GM18867 (cell line): ENCODE results near the gene MMP14.
"Not testable (repeated sequence)": the region's sequence is repeated elsewhere in the genome, so short reads cannot be mapped to it uniquely, and the experiment has no call there.

Experiments used
- ATAC-seq: cut with Tn5 transposase; IDR thresholded peaks from one replicate; pipeline ENCODE4 v1.9.1; 2021; ENCODE audit warnings: mild to moderate bottlenecking, moderate library complexity; ENCODE audit not compliant: unreplicated experiment

The MMP14 gene

GRCh38 chr14:22854963-22855724, 18.8 kb downstream of the MMP14 start:
- ATAC-seq: no peak

GRCh38 chr14:22856428-22856827, 20.0 kb downstream of the MMP14 start:
- ATAC-seq: no peak

- ATAC-seq: not testable (repeated sequence)
These were observed 24.0 kb downstream of the MMP14 start for GRCh38 chr14:22860377-22860776.

- ATAC-seq: no peak
These were observed 25.3 kb downstream of the MMP14 start for GRCh38 chr14:22861651-22862050.

- ATAC-seq: no peak
These were observed 28.6 kb downstream of the MMP14 start for GRCh38 chr14:22864979-22865378.

GRCh38 chr14:22865424-22866405, 29.3 kb downstream of the MMP14 start:
- ATAC-seq: no peak

GRCh38 chr14:22866874-22867273, 30.5 kb downstream of the MMP14 start:
- no peak for ATAC-seq

- peak; percentile 40 for ATAC-seq
These were observed 34.4 kb downstream of the MMP14 start for GRCh38 chr14:22870811-22871223.

- peak; percentile 82 for ATAC-seq
These were observed 35.0 kb downstream of the MMP14 start, which contains the start of gene LRP10 for GRCh38 chr14:22871224-22872032. Gene LRP10, plus strand, starts transcription at chr14:22871740. Its CDS starts 564 bp downstream, at chr14:22872304.

GRCh38 chr14:22872033-22872832, 35.8 kb downstream of the MMP14 start:
- peak; percentile 23 for ATAC-seq

GRCh38 chr14:22872833-22873520, 36.6 kb downstream of the MMP14 start:
- no peak for ATAC-seq

GRCh38 chr14:22875003-22875747, 38.8 kb downstream of the MMP14 start:
- no peak for ATAC-seq

GRCh38 chr14:22875748-22876319, 39.4 kb downstream of the MMP14 start:
- ATAC-seq: no peak

- ATAC-seq: no peak
These were observed 40.7 kb downstream of the MMP14 start for GRCh38 chr14:22877000-22877501.

GRCh38 chr14:22878271-22879246, 42.2 kb downstream of the MMP14 start:
- ATAC-seq: no peak

- ATAC-seq: no peak
These were observed 45.7 kb downstream of the MMP14 start for GRCh38 chr14:22882064-22882463.
